ENCODE data around the gene MTA2.
A peak's percentile ranks its signal among the peaks of the same experiment; 100 is the strongest.
"Not testable (repeated sequence)": the region's sequence is repeated elsewhere in the genome, so short reads cannot be mapped to it uniquely, and the experiment has no call there.

Gene MTA2

GRCh38 chr11:62592146-62592815, 9.4 kb downstream of the MTA2 start:
- no peak for DNase-seq (ENCODE audit: low spot score)

GRCh38 chr11:62591448-62592145, 10.1 kb downstream of the MTA2 start, which contains the start of gene TUT1:
Gene TUT1, minus strand, starts transcription at chr11:62591523. Its CDS starts 38 bp downstream, at chr11:62591485.
- peak; percentile 100 for DNase-seq (ENCODE audit: low spot score)

- no peak for DNase-seq (ENCODE audit: low spot score)
Observed at GRCh38 chr11:62588966-62589637, 12.6 kb downstream of the MTA2 start.

GRCh38 chr11:62585356-62585755, 16.3 kb downstream of the MTA2 start:
- not testable (repeated sequence) for DNase-seq (ENCODE audit: low spot score)

GRCh38 chr11:62581735-62582134, 19.9 kb downstream of the MTA2 start:
- not testable (repeated sequence) for DNase-seq (ENCODE audit: low spot score)

GRCh38 chr11:62580959-62581715, 20.5 kb downstream of the MTA2 start:
- no peak for DNase-seq (ENCODE audit: low spot score)

- DNase-seq (ENCODE audit: low spot score), result no peak
Observed at GRCh38 chr11:62579252-62579651, 22.4 kb downstream of the MTA2 start.

- DNase-seq (ENCODE audit: low spot score), result no peak
Observed at GRCh38 chr11:62578541-62578940, 23.1 kb downstream of the MTA2 start.

- DNase-seq (ENCODE audit: low spot score), result no peak
Observed at GRCh38 chr11:62577046-62577714, 24.5 kb downstream of the MTA2 start.

- no peak for DNase-seq (ENCODE audit: low spot score)
Observed at GRCh38 chr11:62575837-62576236, 25.8 kb downstream of the MTA2 start.

GRCh38 chr11:62575156-62575555, 26.5 kb downstream of the MTA2 start:
- DNase-seq (ENCODE audit: low spot score), result no peak

- peak; percentile 11 for DNase-seq (ENCODE audit: low spot score)
Observed at GRCh38 chr11:62574363-62575071, 27.1 kb downstream of the MTA2 start.

GRCh38 chr11:62573592-62574362, 27.9 kb downstream of the MTA2 start, which contains the start of gene EEF1G:
Gene EEF1G, minus strand, starts transcription at chr11:62573891. Its CDS starts 49 bp downstream, at chr11:62573842.
- peak; percentile 100 for DNase-seq (ENCODE audit: low spot score)

- peak; percentile 30 for DNase-seq (ENCODE audit: low spot score)
Observed at GRCh38 chr11:62573006-62573591, 28.6 kb downstream of the MTA2 start.

GRCh38 chr11:62572431-62572830, 29.2 kb downstream of the MTA2 start:
- DNase-seq (ENCODE audit: low spot score), result no peak

GRCh38 chr11:62571493-62571892, 30.2 kb downstream of the MTA2 start:
- not testable (repeated sequence) for DNase-seq (ENCODE audit: low spot score)

GRCh38 chr11:62570903-62571302, 30.8 kb downstream of the MTA2 start:
- not testable (repeated sequence) for DNase-seq (ENCODE audit: low spot score)

GRCh38 chr11:62569611-62570010, 32.1 kb downstream of the MTA2 start:
- no peak for DNase-seq (ENCODE audit: low spot score)

GRCh38 chr11:62567018-62567633, 34.5 kb downstream of the MTA2 start:
- DNase-seq (ENCODE audit: low spot score), result no peak
